Prostate gland (tissue), 2 donors: Measurements from ENCODE around the gene CFAP97D1. TPM values are rescaled to one million over a fixed set of nuclear protein-coding genes. Genes with fewer than 3 reads are reported as not detected.

Experiments
- DNase-seq: peaks from one replicate; pipeline ENCODE4 v3.0.0-alpha.2; 2019; ENCODE audit warnings: low spot score
- H3K27ac ChIP-seq, 2 donors: fragments of 200-600 bp; sonication (generic); 2 replicates each; pipeline ENCODE4 v1.5.1; 2017 to 2019
- H3K27me3 ChIP-seq: fragments of 200-600 bp; sonication (generic); replicated peaks from 2 replicates; pipeline ENCODE4 v1.5.1; 2019; ENCODE audit not compliant: insufficient read depth
- H3K36me3 ChIP-seq, 2 donors: fragments of 200-600 bp; sonication (generic); 1 replicate in 1 of 2; 2 replicates in 1 of 2; pipeline versions ENCODE4 v1.5.1 to v1.8.1; 2017 to 2019
- H3K4me1 ChIP-seq: fragments of 200-600 bp; sonication (generic); replicated peaks from 2 replicates; pipeline ENCODE4 v1.5.1; 2019
- H3K4me3 ChIP-seq, 2 donors: fragments of 200-600 bp; sonication (generic); 2 replicates each; pipeline ENCODE4 v1.5.1; 2017 to 2019
- H3K9me3 ChIP-seq: fragments of 200-600 bp; sonication (generic); 2 replicates; pipeline ENCODE4 v1.5.1; 2017
- CTCF ChIP-seq, 4 experiments: fragments of 200-600 bp in 2 of 4; fragments of 450-650 bp in 2 of 4; sonication (generic) in 2 of 4; IDR thresholded peaks; 1 replicate in 3 of 4; 2 replicates in 1 of 4; pipeline ENCODE4 v1.5.1; 2016 to 2019; ENCODE audit warnings: antibody characterized with exemption in 4 of 4, mild to moderate bottlenecking in 2 of 4, moderate library complexity in 2 of 4
- POLR2A ChIP-seq: fragments of 450-650 bp; IDR thresholded peaks from one replicate; pipeline ENCODE4 v1.6.1; 2016; ENCODE audit warnings: antibody characterized with exemption, mild to moderate bottlenecking
- POLR2AphosphoS5 ChIP-seq: sonication (generic); formaldehyde crosslinking; IDR thresholded peaks from one replicate; pipeline ENCODE4 v1.6.1; 2017; ENCODE audit warnings: antibody characterized with exemption
- WGBS: methylation state at CpG from one replicate; pipeline ENCODE4 v1.1.5; 2018; 5-methylcytosine and 5-hydroxymethylcytosine counted together
- intact Hi-C: fragments of 100-400 bp; cut with DNase I; formaldehyde crosslinking; loops from one replicate; pipeline ENCODE4 v1.14.2; 2022
- total RNA-seq, 2 donors: library from RNA; depleted of rRNA; stranded (reverse); fragments of >200 nt; gene quantifications; one replicate each; pipeline ENCODE4 v1.1.0, GENCODE V29; 2016

The CFAP97D1 gene
- total RNA-seq, 2 donors from 2014 or later = 1.1 TPM; not detected in 1

- WGBS = 75% methylated on average over 15 of the region's 15 CpGs
- intact Hi-C loops = no loop called here
- TF ChIP-seq POLR2A (no peak), CTCF (IDR thresholded peaks at IDR 0.05) (no peak), POLR2AphosphoS5 (no peak)
Observed at GRCh38 chr17:43782913-43783680, 2.9 kb downstream of the CFAP97D1 start.

GRCh38 chr17:43784068-43784467 is 3.8 kb downstream of the CFAP97D1 start:
- H3K36me3 ChIP-seq = no peaks in the 10 kb centered on the region
- H3K27me3 ChIP-seq = no peaks in the 10 kb centered on the region
- no peak overlapping the region for H3K4me3 ChIP-seq
- WGBS = 82% methylated on average over 2 of the region's 2 CpGs
- no peak for DNase-seq
- no peaks in the 10 kb centered on the region for H3K9me3 ChIP-seq
- no peak for TF ChIP-seq CTCF (IDR thresholded peaks at IDR 0.05)
- no peak for TF ChIP-seq POLR2A
- TF ChIP-seq POLR2AphosphoS5 = no peak
- H3K4me1 ChIP-seq = no peaks in the 10 kb centered on the region
- intact Hi-C loops = no loop called here
- H3K27ac ChIP-seq = no peak overlapping the region

More at GRCh38 chr17:43782913-43783680, 2.9 kb downstream of the CFAP97D1 start:
- no peaks in the 10 kb centered on the region for H3K9me3 ChIP-seq
- no peaks in the 10 kb centered on the region for H3K27me3 ChIP-seq
- no peak overlapping the region for H3K4me3 ChIP-seq
- H3K27ac ChIP-seq = no peak overlapping the region
- no peak for DNase-seq
- no peaks in the 10 kb centered on the region for H3K36me3 ChIP-seq
- no peaks in the 10 kb centered on the region for H3K4me1 ChIP-seq

GRCh38 chr17:43784628-43785101 is 4.4 kb downstream of the CFAP97D1 start:
- no peaks in the 10 kb centered on the region for H3K4me1 ChIP-seq
- no peak overlapping the region for H3K27ac ChIP-seq
- H3K36me3 ChIP-seq = no peaks in the 10 kb centered on the region
- TF ChIP-seq CTCF (IDR thresholded peaks at IDR 0.05) = no peak
- no peak for TF ChIP-seq POLR2A
- TF ChIP-seq POLR2AphosphoS5 = no peak
- no peak overlapping the region for H3K4me3 ChIP-seq
- 58% methylated on average over 5 of the region's 5 CpGs for WGBS
- intact Hi-C loops = no loop called here
- no peaks in the 10 kb centered on the region for H3K9me3 ChIP-seq
- H3K27me3 ChIP-seq = no peaks in the 10 kb centered on the region
- DNase-seq = no peak

- intact Hi-C loops = no loop called here
- WGBS = 69% methylated on average over 2 of the region's 2 CpGs
- no peak for DNase-seq
Observed at GRCh38 chr17:43787728-43788127, 7.5 kb downstream of the CFAP97D1 start.

More at GRCh38 chr17:43787728-43788127, 7.5 kb downstream of the CFAP97D1 start:
- H3K27me3 ChIP-seq = no peaks in the 10 kb centered on the region
- no peaks in the 10 kb centered on the region for H3K4me1 ChIP-seq
- TF ChIP-seq POLR2A = no peak
- TF ChIP-seq POLR2AphosphoS5 = no peak
- no peak for TF ChIP-seq CTCF (IDR thresholded peaks at IDR 0.05)
- no peaks in the 10 kb centered on the region for H3K36me3 ChIP-seq
- H3K4me3 ChIP-seq = no peak overlapping the region
- no peaks in the 10 kb centered on the region for H3K9me3 ChIP-seq
- H3K27ac ChIP-seq = no peak overlapping the region
